HG03378 (cell line): ENCODE measurements around the gene ANO1.

Source experiments
- ATAC-seq: cut with Tn5 transposase; IDR thresholded peaks from one replicate; pipeline ENCODE4 v1.9.1; 2021; ENCODE audit warnings: mild to moderate bottlenecking, moderate library complexity; ENCODE audit not compliant: unreplicated experiment

Gene ANO1

GRCh38 chr11:70133771-70134335, 55.7 kb downstream of the ANO1 start:
- ATAC-seq = no peak

- ATAC-seq = no peak
These were observed 56.4 kb downstream of the ANO1 start for GRCh38 chr11:70134490-70134889.

DNA sequence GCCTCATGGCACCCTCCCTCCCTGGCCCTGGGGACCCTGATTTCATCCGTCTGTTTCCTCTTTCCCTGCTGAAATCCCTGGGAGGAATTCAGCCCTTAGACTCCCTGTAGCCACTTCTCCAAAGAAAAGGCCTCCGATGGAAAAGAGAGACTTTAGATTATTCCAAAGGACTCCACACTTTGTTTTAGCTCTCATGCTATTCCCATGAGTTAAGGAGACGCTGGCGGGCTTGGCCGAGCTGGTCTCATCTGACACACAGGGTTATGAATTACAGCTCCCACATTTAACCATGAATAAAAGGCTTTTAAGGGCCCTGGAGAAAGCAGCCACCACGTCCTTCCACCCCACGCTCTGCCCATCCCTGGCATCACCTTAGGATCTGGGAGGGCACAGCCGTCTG, 57.0 kb downstream of the ANO1 start:
- ATAC-seq = no peak

DNA sequence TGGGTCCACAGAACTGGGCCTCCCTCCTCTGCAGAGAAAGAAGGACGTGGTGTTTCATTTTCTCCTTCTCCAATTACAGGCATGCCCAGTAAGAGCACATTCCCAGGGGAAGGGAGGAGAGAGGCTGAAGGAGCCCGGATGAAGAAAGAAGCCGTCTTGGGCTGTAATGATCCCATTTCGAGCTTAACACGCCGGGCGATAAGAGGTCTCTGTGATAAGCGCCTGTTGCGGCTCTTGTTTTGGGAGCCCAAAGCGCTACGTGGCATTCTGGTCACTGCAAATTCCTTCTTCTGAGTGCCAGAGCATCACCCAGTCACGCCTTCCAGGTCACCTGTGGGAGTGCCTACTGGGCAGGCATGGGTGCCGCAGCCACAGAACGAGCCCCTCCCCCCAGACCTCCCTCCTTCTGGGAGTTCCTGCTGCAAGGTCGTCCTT, 57.5 kb downstream of the ANO1 start:
- no peak for ATAC-seq

GRCh38 chr11:70137383-70137782, 59.3 kb downstream of the ANO1 start:
- no peak for ATAC-seq

GRCh38 chr11:70138403-70138802, 60.3 kb downstream of the ANO1 start:
- ATAC-seq = no peak

- no peak for ATAC-seq
These were observed 61.8 kb downstream of the ANO1 start for GRCh38 chr11:70139785-70140410.

- ATAC-seq = no peak
These were observed 62.8 kb downstream of the ANO1 start for GRCh38 chr11:70140711-70141485.

GRCh38 chr11:70141486-70142220, 63.5 kb downstream of the ANO1 start:
- ATAC-seq = no peak

GRCh38 chr11:70142221-70142875, 64.2 kb downstream of the ANO1 start:
- no peak for ATAC-seq

DNA sequence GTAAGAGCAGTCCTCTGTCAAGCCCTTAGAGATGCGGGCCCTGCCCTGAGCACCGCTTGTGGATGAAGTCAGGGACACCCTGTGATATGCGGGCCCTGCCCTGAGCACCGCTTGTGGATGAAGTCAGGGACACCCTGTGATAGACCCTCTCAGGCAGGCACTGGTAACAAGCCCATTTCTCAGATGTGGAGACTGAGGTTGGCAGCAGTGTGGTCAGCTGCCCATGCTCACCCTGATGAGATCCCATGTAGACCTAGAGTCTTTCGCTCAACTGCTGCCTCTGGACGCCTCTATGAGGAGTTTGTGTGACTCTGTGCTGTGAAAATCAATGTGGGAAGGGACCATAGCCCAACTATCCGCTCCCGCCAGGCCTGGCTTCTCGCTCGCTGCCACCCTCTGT, 66.1 kb downstream of the ANO1 start:
- ATAC-seq = no peak

DNA sequence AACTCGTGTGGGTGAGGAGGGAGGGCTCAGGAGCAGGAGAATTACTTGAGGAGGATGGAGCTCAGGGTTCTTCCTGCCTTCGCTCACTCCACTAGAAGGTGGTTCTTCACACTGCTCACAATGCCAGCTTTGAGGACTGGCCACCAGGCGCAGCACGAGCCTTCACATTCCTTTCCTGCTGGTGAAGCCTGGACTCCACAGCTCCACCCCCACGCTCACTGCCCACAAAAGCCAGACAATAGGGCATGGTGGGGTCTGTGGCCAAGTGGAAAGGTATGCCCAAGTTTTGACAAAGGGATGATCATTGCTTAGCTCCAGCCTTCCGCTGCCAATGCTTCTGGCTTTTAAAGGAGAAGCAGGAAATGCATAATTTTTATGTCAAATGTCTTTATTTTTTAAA, 67.0 kb downstream of the ANO1 start:
- ATAC-seq = no peak

DNA sequence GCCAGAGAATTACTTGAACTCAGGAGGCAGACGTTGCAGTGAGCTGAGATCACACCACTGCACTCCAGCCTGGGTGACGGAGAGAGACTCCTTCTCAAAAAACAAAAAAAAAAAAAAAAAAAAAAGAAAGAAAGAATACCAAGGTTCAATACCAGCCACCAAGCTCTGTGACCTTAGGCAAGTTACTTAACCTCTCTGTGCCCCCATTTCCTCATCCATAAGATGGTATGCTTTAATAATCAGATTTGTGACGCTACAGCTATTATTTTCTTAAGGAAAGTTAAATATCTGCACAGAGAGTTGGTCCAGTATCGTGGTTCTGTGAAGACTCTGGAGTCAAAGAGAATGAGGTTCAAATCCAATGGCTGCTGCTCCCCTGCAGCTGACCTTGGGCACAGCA, 67.7 kb downstream of the ANO1 start:
- no peak for ATAC-seq

DNA sequence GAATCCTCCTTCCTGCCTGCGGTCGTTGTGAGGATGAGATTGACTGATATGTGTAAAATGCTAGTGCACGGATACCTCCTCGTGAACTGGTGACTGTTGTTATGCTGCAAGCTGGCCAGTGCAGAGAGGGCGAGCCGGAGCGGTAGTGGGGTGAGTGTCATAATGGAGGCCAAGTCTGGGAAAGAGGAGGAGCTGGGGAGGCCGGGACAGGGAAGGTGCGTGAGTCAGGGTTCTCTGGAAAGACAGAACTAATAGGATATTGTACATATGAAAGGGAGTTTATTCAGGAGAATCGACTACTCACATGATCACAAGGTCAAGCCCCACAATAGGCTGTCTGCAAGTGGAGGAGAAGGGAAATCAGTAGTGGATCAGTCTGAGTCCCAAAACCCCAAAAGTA, 68.2 kb downstream of the ANO1 start:
- no peak for ATAC-seq

- ATAC-seq = no peak
These were observed 68.9 kb downstream of the ANO1 start for GRCh38 chr11:70146895-70147520.

GRCh38 chr11:70147668-70148067, 69.6 kb downstream of the ANO1 start:
- ATAC-seq = no peak

DNA sequence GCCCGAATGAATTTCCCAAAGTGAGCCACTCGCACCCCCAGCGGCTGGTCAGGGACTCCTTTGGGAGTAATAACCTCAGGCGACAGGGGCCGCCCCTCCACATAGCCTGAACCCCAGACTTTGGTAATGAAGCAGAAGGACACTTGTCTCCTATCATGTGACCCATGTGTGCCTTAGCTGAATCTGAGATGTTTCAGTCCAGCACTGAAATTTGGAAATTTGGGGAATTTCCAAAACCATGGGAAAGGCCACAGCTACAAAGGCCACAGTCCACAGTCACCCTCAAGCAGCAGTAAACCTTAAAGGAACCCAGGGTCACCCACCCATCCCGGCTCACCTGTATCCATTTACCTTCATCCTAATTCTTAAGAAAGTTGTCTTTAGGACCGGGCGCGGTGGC, 73.6 kb downstream of the ANO1 start:
- no peak for ATAC-seq

DNA sequence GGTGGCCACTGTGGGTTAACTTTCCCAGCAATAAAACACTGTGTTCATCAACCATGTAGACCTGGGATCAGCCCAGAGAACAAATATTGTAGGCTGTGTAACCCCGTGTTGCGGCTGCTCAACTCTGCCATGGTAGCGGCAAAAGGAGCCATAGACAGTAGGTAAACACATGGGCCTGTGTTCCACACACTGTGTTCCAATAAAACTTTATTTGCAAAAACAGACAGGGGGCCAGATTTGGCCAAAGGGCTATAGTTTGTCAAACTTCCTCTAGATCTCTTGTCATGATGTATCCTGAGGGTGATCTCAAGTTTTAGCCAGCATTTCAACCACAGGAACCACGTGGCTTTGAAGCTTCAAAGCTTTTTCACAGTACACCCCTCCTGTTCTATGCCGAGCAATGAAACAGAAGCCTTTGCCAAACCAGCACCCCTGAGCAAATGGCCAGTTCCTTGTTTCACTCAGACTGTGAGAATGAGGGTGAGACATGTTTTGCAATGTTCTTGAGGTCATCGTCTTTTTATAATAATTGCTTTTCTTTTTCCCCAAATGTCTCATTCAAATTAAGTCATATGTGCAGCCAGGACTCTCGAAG, 75.1 kb downstream of the ANO1 start:
- no peak for ATAC-seq

DNA sequence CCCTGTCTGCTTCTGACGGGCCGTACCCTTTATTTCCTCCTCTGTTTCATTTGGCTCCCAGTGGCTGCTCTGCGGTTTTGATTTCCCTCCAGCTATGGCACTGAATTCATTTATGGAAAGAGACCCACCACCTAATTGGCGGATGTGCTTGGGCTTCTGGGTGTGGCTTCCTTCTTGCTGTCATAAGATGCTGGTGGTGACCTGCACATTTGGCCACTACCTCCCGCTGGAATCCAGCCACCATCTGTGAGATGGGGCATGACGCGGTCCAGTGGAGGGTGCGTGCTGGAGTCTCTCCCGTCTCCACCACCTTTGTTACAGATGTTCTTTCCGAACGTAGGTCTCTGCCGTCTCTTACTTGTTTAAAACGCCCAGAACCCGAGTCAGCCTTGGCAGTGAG, 77.3 kb downstream of the ANO1 start:
- no peak for ATAC-seq

GRCh38 chr11:70156291-70157037, 78.3 kb downstream of the ANO1 start:
- ATAC-seq = no peak
